Stimulated activated naive CD8-positive, alpha-beta T cell treated with anti-CD3 and anti-CD28 coated beads, Interleukin-15, Interleukin-2, amounts not matched to agents 100 ng/mL and 50 ng/mL, for 24 hours (primary cell): ENCODE data around the gene SLC12A3.
A peak's percentile ranks its signal among the peaks of the same experiment; 100 is the strongest.

Experiments used
- H3K27ac Mint-ChIP-seq: one replicate; pipeline ENCODE4 v1.8.0; 2021; ENCODE audit warnings: mild to moderate bottlenecking, mixed read lengths
- H3K27me3 Mint-ChIP-seq: one replicate; pipeline ENCODE4 v1.8.0; 2021; ENCODE audit warnings: mixed read lengths
- H3K36me3 Mint-ChIP-seq: one replicate; pipeline ENCODE4 v1.8.0; 2021; ENCODE audit warnings: low read depth, mixed read lengths
- H3K4me1 Mint-ChIP-seq: one replicate; pipeline ENCODE4 v1.8.0; 2021; ENCODE audit warnings: low read depth, mixed read lengths
- H3K4me3 Mint-ChIP-seq: one replicate; pipeline ENCODE4 v1.8.0; 2021; ENCODE audit warnings: mild to moderate bottlenecking, mixed read lengths
- H3K9me3 Mint-ChIP-seq: one replicate; pipeline ENCODE4 v1.8.0; 2021; ENCODE audit warnings: mixed read lengths

Gene SLC12A3

GRCh38 chr16:56885446-56886162 is 20.6 kb downstream of the SLC12A3 start:
- no peak overlapping the region for H3K4me3 Mint-ChIP-seq
- H3K36me3 Mint-ChIP-seq: no peaks in the 10 kb centered on the region
- H3K27me3 Mint-ChIP-seq: no peaks in the 10 kb centered on the region
- H3K9me3 Mint-ChIP-seq: no peaks in the 10 kb centered on the region
- H3K27ac Mint-ChIP-seq: no peak overlapping the region
- no peaks in the 10 kb centered on the region for H3K4me1 Mint-ChIP-seq

GRCh38 chr16:56886296-56886695 is 21.3 kb downstream of the SLC12A3 start:
- Mint-ChIP-seq H3K4me1 (no peaks in the 10 kb centered on the region), H3K4me3 (no peak overlapping the region), H3K36me3 (no peaks in the 10 kb centered on the region), H3K27me3 (no peaks in the 10 kb centered on the region), H3K9me3 (no peaks in the 10 kb centered on the region), H3K27ac (no peak overlapping the region)

- no peaks in the 10 kb centered on the region for H3K36me3 Mint-ChIP-seq
- no peaks in the 10 kb centered on the region for H3K27me3 Mint-ChIP-seq
- no peak overlapping the region for H3K4me3 Mint-ChIP-seq
- no peaks in the 10 kb centered on the region for H3K4me1 Mint-ChIP-seq
- no peaks in the 10 kb centered on the region for H3K9me3 Mint-ChIP-seq
- H3K27ac Mint-ChIP-seq: no peak overlapping the region
Observed at GRCh38 chr16:56886826-56887225, 21.8 kb downstream of the SLC12A3 start.

- Mint-ChIP-seq H3K4me1 (no peaks in the 10 kb centered on the region), H3K27ac (no peak overlapping the region), H3K27me3 (no peaks in the 10 kb centered on the region), H3K36me3 (no peaks in the 10 kb centered on the region), H3K4me3 (no peak overlapping the region), H3K9me3 (no peaks in the 10 kb centered on the region)
Observed at GRCh38 chr16:56888806-56889205, 23.8 kb downstream of the SLC12A3 start.

GRCh38 chr16:56889206-56889605 is 24.2 kb downstream of the SLC12A3 start:
- H3K4me3 Mint-ChIP-seq: no peak overlapping the region
- no peaks in the 10 kb centered on the region for H3K27me3 Mint-ChIP-seq
- H3K4me1 Mint-ChIP-seq: no peaks in the 10 kb centered on the region
- H3K36me3 Mint-ChIP-seq: no peaks in the 10 kb centered on the region
- no peak overlapping the region for H3K27ac Mint-ChIP-seq
- H3K9me3 Mint-ChIP-seq: no peaks in the 10 kb centered on the region

- H3K27ac Mint-ChIP-seq: no peak overlapping the region
- H3K4me1 Mint-ChIP-seq: no peaks in the 10 kb centered on the region
- no peak overlapping the region for H3K4me3 Mint-ChIP-seq
- H3K27me3 Mint-ChIP-seq: no peaks in the 10 kb centered on the region
- H3K36me3 Mint-ChIP-seq: no peaks in the 10 kb centered on the region
- H3K9me3 Mint-ChIP-seq: no peaks in the 10 kb centered on the region
Observed at GRCh38 chr16:56891685-56892084, 26.7 kb downstream of the SLC12A3 start.

- no peaks in the 10 kb centered on the region for H3K27me3 Mint-ChIP-seq
- peaks cover 2% of the 10 kb centered on the region for H3K4me1 Mint-ChIP-seq
- no peak overlapping the region for H3K4me3 Mint-ChIP-seq
- no peak overlapping the region for H3K27ac Mint-ChIP-seq
- H3K36me3 Mint-ChIP-seq: no peaks in the 10 kb centered on the region
- no peaks in the 10 kb centered on the region for H3K9me3 Mint-ChIP-seq
Observed at GRCh38 chr16:56892705-56893104, 27.7 kb downstream of the SLC12A3 start.

GRCh38 chr16:56894331-56894917 is 29.4 kb downstream of the SLC12A3 start:
- peak overlapping the region; percentile 40 for H3K27ac Mint-ChIP-seq
- no peak overlapping the region for H3K4me3 Mint-ChIP-seq

GRCh38 chr16:56895813-56896212 is 30.8 kb downstream of the SLC12A3 start:
- Mint-ChIP-seq H3K9me3 (no peaks in the 10 kb centered on the region), H3K36me3 (no peaks in the 10 kb centered on the region), H3K4me3 (no peak overlapping the region), H3K4me1 (peaks cover 24% of the 10 kb centered on the region), H3K27me3 (peaks cover 4% of the 10 kb centered on the region), H3K27ac (no peak overlapping the region)

More at GRCh38 chr16:56894331-56894917, 29.4 kb downstream of the SLC12A3 start:
- no peaks in the 10 kb centered on the region for H3K27me3 Mint-ChIP-seq
- no peaks in the 10 kb centered on the region for H3K9me3 Mint-ChIP-seq
- no peaks in the 10 kb centered on the region for H3K36me3 Mint-ChIP-seq
- peaks cover 15% of the 10 kb centered on the region for H3K4me1 Mint-ChIP-seq

GRCh38 chr16:56896244-56896643 is 31.2 kb downstream of the SLC12A3 start:
- Mint-ChIP-seq H3K9me3 (no peaks in the 10 kb centered on the region), H3K36me3 (no peaks in the 10 kb centered on the region), H3K4me1 (peaks cover 24% of the 10 kb centered on the region), H3K27ac (no peak overlapping the region), H3K4me3 (no peak overlapping the region), H3K27me3 (peaks cover 4% of the 10 kb centered on the region)

GRCh38 chr16:56897026-56897799 is 32.2 kb downstream of the SLC12A3 start:
- Mint-ChIP-seq H3K9me3 (no peaks in the 10 kb centered on the region), H3K27me3 (peaks cover 4% of the 10 kb centered on the region), H3K27ac (peak overlapping the region; percentile 22), H3K4me3 (no peak overlapping the region), H3K4me1 (peaks cover 24% of the 10 kb centered on the region), H3K36me3 (no peaks in the 10 kb centered on the region)

- Mint-ChIP-seq H3K9me3 (no peaks in the 10 kb centered on the region), H3K27me3 (peaks cover 4% of the 10 kb centered on the region), H3K4me3 (no peak overlapping the region), H3K27ac (peak overlapping the region; percentile 62), H3K36me3 (no peaks in the 10 kb centered on the region), H3K4me1 (peaks cover 24% of the 10 kb centered on the region)
Observed at GRCh38 chr16:56898847-56899246, 33.8 kb downstream of the SLC12A3 start.

GRCh38 chr16:56903866-56904265 is 38.9 kb downstream of the SLC12A3 start:
- Mint-ChIP-seq H3K27ac (no peak overlapping the region), H3K36me3 (no peaks in the 10 kb centered on the region), H3K4me3 (no peak overlapping the region), H3K27me3 (peaks cover 4% of the 10 kb centered on the region), H3K4me1 (peaks cover 14% of the 10 kb centered on the region), H3K9me3 (no peaks in the 10 kb centered on the region)

- H3K9me3 Mint-ChIP-seq: no peaks in the 10 kb centered on the region
- no peaks in the 10 kb centered on the region for H3K27me3 Mint-ChIP-seq
- no peak overlapping the region for H3K27ac Mint-ChIP-seq
- no peaks in the 10 kb centered on the region for H3K36me3 Mint-ChIP-seq
- peaks cover 24% of the 10 kb centered on the region for H3K4me1 Mint-ChIP-seq
- H3K4me3 Mint-ChIP-seq: no peak overlapping the region
Observed at GRCh38 chr16:56907401-56907800, 42.4 kb downstream of the SLC12A3 start.

GRCh38 chr16:56909527-56909979 is 44.5 kb downstream of the SLC12A3 start:
- no peak overlapping the region for H3K4me3 Mint-ChIP-seq
- no peaks in the 10 kb centered on the region for H3K36me3 Mint-ChIP-seq
- no peak overlapping the region for H3K27ac Mint-ChIP-seq

More at GRCh38 chr16:56909527-56909979, 44.5 kb downstream of the SLC12A3 start:
- peaks cover 43% of the 10 kb centered on the region for H3K4me1 Mint-ChIP-seq
- no peaks in the 10 kb centered on the region for H3K27me3 Mint-ChIP-seq
- no peaks in the 10 kb centered on the region for H3K9me3 Mint-ChIP-seq
